RWPE2 (cell line): Measurements from ENCODE around the gene CNTNAP5.

Source experiments
- ATAC-seq: fragments of 200-7000 bp; cut with Tn5 transposase; 3 replicates; pipeline ENCODE4 v1.9.1; 2021; ENCODE audit warnings: low read depth
- DNase-seq: peaks from one replicate; pipeline ENCODE4 v3.0.0-alpha.2; 2020; ENCODE audit warnings: low spot score
- H3K27ac ChIP-seq: fragments of 450-650 bp; 2 replicates; pipeline ENCODE4 v1.5.1; 2017; ENCODE audit warnings: mild to moderate bottlenecking; ENCODE audit not compliant: poor library complexity, severe bottlenecking
- H3K27me3 ChIP-seq: fragments of 250-450 bp; sonication (Bioruptor Pico); 2 replicates; pipeline ENCODE4 v1.5.1; 2021; ENCODE audit warnings: mild to moderate bottlenecking, moderate library complexity; ENCODE audit not compliant: insufficient read depth, poor library complexity, severe bottlenecking
- H3K36me3 ChIP-seq: fragments of 250-450 bp; sonication (Bioruptor Pico); 2 replicates; pipeline ENCODE4 v1.5.1; 2020; ENCODE audit warnings: low read depth, mild to moderate bottlenecking, moderate library complexity
- H3K4me1 ChIP-seq: fragments of 250-450 bp; sonication (Bioruptor Pico); 2 replicates; pipeline ENCODE4 v1.5.1; 2021; ENCODE audit warnings: mild to moderate bottlenecking, moderate library complexity; ENCODE audit not compliant: insufficient read depth, poor library complexity, severe bottlenecking
- H3K4me3 ChIP-seq: fragments of 250-450 bp; sonication (Bioruptor Pico); 2 replicates; pipeline ENCODE4 v1.5.1; 2021; ENCODE audit warnings: mild to moderate bottlenecking, moderate library complexity; ENCODE audit not compliant: severe bottlenecking
- H3K9me3 ChIP-seq: fragments of 250-450 bp; sonication (Bioruptor Pico); 2 replicates; pipeline ENCODE4 v1.5.1; 2021; ENCODE audit warnings: mild to moderate bottlenecking, moderate library complexity; ENCODE audit not compliant: severe bottlenecking
- CTCF ChIP-seq: fragments of 450-650 bp; IDR thresholded peaks from one replicate; pipeline ENCODE4 v1.5.1; 2017; ENCODE audit warnings: mild to moderate bottlenecking, moderate library complexity; ENCODE audit not compliant: poor library complexity, severe bottlenecking

CNTNAP5 gene

GRCh38 chr2:124877141-124877577 lies 852.1 kb downstream of the CNTNAP5 start:
- Histone ChIP-seq H3K4me3 (no peak overlapping the region), H3K9me3 (no peaks in the 10 kb centered on the region), H3K27me3 (no peaks in the 10 kb centered on the region), H3K4me1 (no peaks in the 10 kb centered on the region), H3K27ac (no peak overlapping the region), H3K36me3 (no peaks in the 10 kb centered on the region)
- ATAC-seq = peak; percentile 68
- no peak for TF ChIP-seq CTCF
- no peak for DNase-seq

- Histone ChIP-seq H3K27me3 (no peaks in the 10 kb centered on the region), H3K27ac (no peak overlapping the region), H3K36me3 (no peaks in the 10 kb centered on the region), H3K4me1 (no peaks in the 10 kb centered on the region), H3K4me3 (no peak overlapping the region), H3K9me3 (no peaks in the 10 kb centered on the region)
- ATAC-seq (no peak), DNase-seq (no peak)
- no peak for TF ChIP-seq CTCF
These were observed 854.6 kb downstream of the CNTNAP5 start for GRCh38 chr2:124879640-124880039.

GRCh38 chr2:124880995-124881394 lies 855.9 kb downstream of the CNTNAP5 start:
- no peak overlapping the region for H3K27ac ChIP-seq
- TF ChIP-seq CTCF = no peak
- no peak for ATAC-seq
- H3K4me1 ChIP-seq = no peaks in the 10 kb centered on the region
- H3K27me3 ChIP-seq = no peaks in the 10 kb centered on the region
- H3K36me3 ChIP-seq = no peaks in the 10 kb centered on the region
- H3K4me3 ChIP-seq = no peak overlapping the region
- H3K9me3 ChIP-seq = no peaks in the 10 kb centered on the region
- DNase-seq = no peak

GRCh38 chr2:124882423-124882822 lies 857.3 kb downstream of the CNTNAP5 start:
- TF ChIP-seq CTCF = no peak
- H3K9me3 ChIP-seq = no peaks in the 10 kb centered on the region
- H3K36me3 ChIP-seq = no peaks in the 10 kb centered on the region
- ATAC-seq (no peak), DNase-seq (no peak)
- no peaks in the 10 kb centered on the region for H3K4me1 ChIP-seq
- no peak overlapping the region for H3K27ac ChIP-seq
- H3K27me3 ChIP-seq = no peaks in the 10 kb centered on the region
- no peak overlapping the region for H3K4me3 ChIP-seq

GRCh38 chr2:124883595-124883994 lies 858.5 kb downstream of the CNTNAP5 start:
- no peaks in the 10 kb centered on the region for H3K36me3 ChIP-seq
- no peaks in the 10 kb centered on the region for H3K4me1 ChIP-seq
- ATAC-seq = no peak
- H3K9me3 ChIP-seq = no peaks in the 10 kb centered on the region
- no peak overlapping the region for H3K4me3 ChIP-seq
- no peak overlapping the region for H3K27ac ChIP-seq
- no peak for DNase-seq
- TF ChIP-seq CTCF = no peak
- H3K27me3 ChIP-seq = no peaks in the 10 kb centered on the region
